Psoas muscle (tissue), 8 donors: ENCODE results near the gene MADD. TPM values are rescaled to one million over a fixed set of nuclear protein-coding genes. Genes with fewer than 3 reads are reported as not detected.
"Not testable (repeated sequence)": the region's sequence is repeated elsewhere in the genome, so short reads cannot be mapped to it uniquely, and the experiment has no call there.

ENCODE experiments used
- ATAC-seq, 4 donors: fragments of 200-7000 bp; cut with Tn5 transposase; one replicate each; pipeline ENCODE4 v1.9.1; 2020; ENCODE audit warnings: moderate library complexity in 3 of 4, mild to moderate bottlenecking in 2 of 4
- DNase-seq, 2 donors: peaks; one replicate each; pipeline ENCODE4 v3.0.0-alpha.2; 2020
- H3K27ac ChIP-seq: fragments of 200-600 bp; one replicate; pipeline ENCODE4 v1.8.0; 2022
- H3K27me3 ChIP-seq, 3 donors: fragments of 200-600 bp in 1 of 3; one replicate each; pipeline versions ENCODE4 v1.6.1 to v1.8.0; 2013 to 2022; ENCODE audit warnings: low read length in 2 of 3, mild to moderate bottlenecking in 2 of 3, moderate library complexity in 1 of 3; ENCODE audit not compliant: insufficient read depth in 3 of 3
- H3K36me3 ChIP-seq, 2 donors: fragments of 200-600 bp in 1 of 2; one replicate each; pipeline versions ENCODE4 v1.6.1 to v1.8.0; 2013 to 2022; ENCODE audit warnings: low read depth in 1 of 2, mild to moderate bottlenecking in 1 of 2, moderate library complexity in 1 of 2; ENCODE audit not compliant: insufficient read depth in 1 of 2
- H3K4me1 ChIP-seq: fragments of 200-600 bp; one replicate; pipeline ENCODE4 v1.8.0; 2022
- H3K4me3 ChIP-seq: fragments of 200-600 bp; one replicate; pipeline ENCODE4 v1.8.0; 2022; ENCODE audit warnings: mild to moderate bottlenecking
- H3K9me3 ChIP-seq: fragments of 200-600 bp; one replicate; pipeline ENCODE4 v1.8.0; 2022
- CTCF ChIP-seq: fragments of 200-600 bp; IDR thresholded peaks from one replicate; pipeline ENCODE4 v1.8.0; 2022; ENCODE audit warnings: antibody characterized with exemption
- WGBS, 3 donors: extraction: QIAGEN DNeasy Blood & Tissue Kit; methylation state at CpG; one replicate each; pipeline versions ENCODE4 v1.1.6 to v1.1.7; 2013; 5-methylcytosine and 5-hydroxymethylcytosine counted together
- intact Hi-C, 2 donors: fragments of 100-400 bp; cut with DNase I; formaldehyde crosslinking; loops; one replicate each; pipeline versions ENCODE4 v1.11.0 to v1.14.2; 2022
- polyA plus RNA-seq, 3 donors: library from polyadenylated mRNA; stranded (reverse); fragments of 200-250 nt; gene quantifications; one replicate each; pipeline ENCODE4 v1.2.3, GENCODE V29; 2013
- total RNA-seq, 4 donors: library from RNA; stranded (reverse); fragmentation: NEBNext Ultra II Directional in 2 of 4; extraction: Animal tissue kit (Norgen Biotek cat#: 25700) in 2 of 4; gene quantifications; one replicate each; pipeline versions ENCODE4 v1.2.1 to v1.2.4, GENCODE V29; 2021 to 2023
- donor health status: healthy with polysubstance abuse.
- donor health status: DM: no; HTN: no; CAD: no; lungs with moderate emphysema.
- donor health status: Bipolar disorder and iron deficiency.
- donor health status: healthy.
- donor health status: DM: yes; HTN: yes; CAD: no.
- donor health status: DM: no; HTN: no; CAD: no.
- donor health status: DM: no; HTN: no; CAD: no.
- donor health status: DM: yes; HTN: yes; CAD: no.

The MADD gene
- total and polyA plus RNA-seq, 7 donors: 11.5 to 33.6 (median 19.5) TPM

GRCh38 chr11:47308050-47308823 is 38.3 kb downstream of the MADD start:
- TF ChIP-seq CTCF: no peak
- peaks cover 16% of the 10 kb centered on the region for H3K4me1 ChIP-seq
- WGBS, 3 donors: 87 to 93% (median 89%) methylated on average over 6 of the region's 6 CpGs

GRCh38 chr11:47314992-47315391 is 45.1 kb downstream of the MADD start:
- peaks cover 11 to 89% of the 10 kb centered on the region in 2 donors for H3K36me3 ChIP-seq
- WGBS, 3 donors: 76 to 84% (median 78%) methylated on average over 5 of the region's 5 CpGs

More at GRCh38 chr11:47308050-47308823, 38.3 kb downstream of the MADD start:
- ATAC-seq (no peak), DNase-seq (no peak)
- H3K27me3 ChIP-seq: no peaks in the 10 kb centered on the region
- intact Hi-C loops: no loop called here
- H3K36me3 ChIP-seq: peaks cover 14 to 97% of the 10 kb centered on the region in 2 donors
- no peaks in the 10 kb centered on the region for H3K9me3 ChIP-seq
- H3K27ac ChIP-seq: no peak overlapping the region
- no peak overlapping the region for H3K4me3 ChIP-seq

GRCh38 chr11:47316501-47316900 is 46.6 kb downstream of the MADD start:
- H3K27ac ChIP-seq, ATAC-seq, H3K9me3 ChIP-seq, H3K4me1 ChIP-seq, DNase-seq, intact Hi-C loops, H3K27me3 ChIP-seq, H3K4me3 ChIP-seq: not testable (repeated sequence)
- WGBS, 3 donors: 89 to 96% (median 93%) methylated on average over 8 of the region's 8 CpGs
- peaks cover 9 to 74% of the 10 kb centered on the region in 2 donors for H3K36me3 ChIP-seq

More at GRCh38 chr11:47314992-47315391, 45.1 kb downstream of the MADD start:
- Histone ChIP-seq H3K4me3 (no peak overlapping the region), H3K27ac (no peak overlapping the region), H3K4me1 (no peaks in the 10 kb centered on the region), H3K27me3 (no peaks in the 10 kb centered on the region), H3K9me3 (no peaks in the 10 kb centered on the region)
- intact Hi-C loops: no loop called here
- no peak for TF ChIP-seq CTCF
- DNase-seq: no peak
- no peak for ATAC-seq

GRCh38 chr11:47317064-47317828 is 47.3 kb downstream of the MADD start:
- ATAC-seq (no peak), DNase-seq (no peak)
- intact Hi-C loops: no loop called here
- WGBS, 3 donors: 88 to 91% (median 90%) methylated on average over 5 of the region's 5 CpGs
- no peak overlapping the region for H3K27ac ChIP-seq
- no peak overlapping the region for H3K4me3 ChIP-seq
- H3K9me3 ChIP-seq: no peaks in the 10 kb centered on the region
- no peak for TF ChIP-seq CTCF
- H3K4me1 ChIP-seq: no peaks in the 10 kb centered on the region
- H3K36me3 ChIP-seq: peaks cover 7 to 67% of the 10 kb centered on the region in 2 donors
- H3K27me3 ChIP-seq: no peaks in the 10 kb centered on the region

GRCh38 chr11:47318166-47318565 is 48.2 kb downstream of the MADD start:
- Histone ChIP-seq H3K4me1 (no peaks in the 10 kb centered on the region), H3K9me3 (no peaks in the 10 kb centered on the region), H3K27ac (no peak overlapping the region), H3K27me3 (no peaks in the 10 kb centered on the region), H3K4me3 (no peak overlapping the region), H3K36me3 (peaks cover 7 to 57% of the 10 kb centered on the region in 2 donors)
- ATAC-seq (no peak), DNase-seq (no peak)
- 75 to 90% (median 79%) methylated on average over 2 of the region's 2 CpGs for WGBS, 3 donors
- no peak for TF ChIP-seq CTCF
- intact Hi-C loops: no loop called here
